Measurements from ENCODE around the gene ARHGAP10.

The ARHGAP10 gene

DNA sequence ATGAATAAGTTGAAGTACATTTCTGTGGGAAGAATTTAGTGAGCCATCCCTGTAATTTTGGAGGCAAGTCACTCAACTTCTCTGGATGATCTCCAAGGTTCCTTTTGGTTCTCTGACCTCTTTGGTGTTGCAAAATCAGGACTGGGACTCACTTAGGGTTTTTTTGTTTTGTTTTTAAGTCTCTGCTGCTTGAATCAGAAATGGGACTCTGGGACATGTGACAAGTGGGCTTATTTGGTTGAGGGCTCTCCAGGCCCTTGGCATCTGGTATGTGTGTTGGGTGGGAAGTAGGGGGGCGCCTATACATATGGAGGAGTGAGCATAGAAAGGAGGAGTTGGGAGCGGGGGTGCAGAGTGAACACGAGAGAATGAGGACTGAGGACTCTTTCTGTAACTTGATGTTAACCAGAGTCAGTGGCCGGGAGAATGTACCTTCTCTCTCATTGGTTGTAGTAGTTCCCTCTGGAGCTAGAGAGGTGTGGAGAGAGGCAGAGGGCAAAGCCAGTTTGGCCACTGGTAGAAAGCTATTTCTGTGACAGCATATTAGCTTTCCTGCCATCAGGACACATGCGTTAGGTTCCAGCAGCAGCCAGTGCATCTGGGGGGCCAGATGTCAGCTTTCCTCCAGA lies 1.9 kb downstream of the ARHGAP10 start:
- DNase-seq (ENCODE audit: low spot score), result no peak

DNA sequence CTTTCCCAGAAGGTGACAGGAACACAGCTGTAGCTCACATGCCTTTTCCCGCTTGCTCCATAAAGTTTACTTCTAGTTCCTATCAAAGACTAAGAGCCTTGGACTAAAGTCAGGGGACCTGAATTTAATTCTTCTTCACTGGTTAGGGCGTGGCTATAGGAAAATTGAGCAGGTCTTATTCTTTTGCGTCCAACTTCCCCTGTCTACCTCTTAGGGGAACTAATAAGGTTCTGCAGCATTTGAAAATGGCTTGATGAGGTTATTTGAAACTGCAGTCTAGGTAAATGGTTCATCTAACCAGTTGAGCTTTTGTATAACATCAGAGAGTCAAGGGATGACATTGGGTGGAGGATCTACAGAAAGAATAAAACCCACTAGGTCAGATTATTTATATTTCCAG lies 2.6 kb downstream of the ARHGAP10 start:
- DNase-seq (ENCODE audit: low spot score), result no peak

DNA sequence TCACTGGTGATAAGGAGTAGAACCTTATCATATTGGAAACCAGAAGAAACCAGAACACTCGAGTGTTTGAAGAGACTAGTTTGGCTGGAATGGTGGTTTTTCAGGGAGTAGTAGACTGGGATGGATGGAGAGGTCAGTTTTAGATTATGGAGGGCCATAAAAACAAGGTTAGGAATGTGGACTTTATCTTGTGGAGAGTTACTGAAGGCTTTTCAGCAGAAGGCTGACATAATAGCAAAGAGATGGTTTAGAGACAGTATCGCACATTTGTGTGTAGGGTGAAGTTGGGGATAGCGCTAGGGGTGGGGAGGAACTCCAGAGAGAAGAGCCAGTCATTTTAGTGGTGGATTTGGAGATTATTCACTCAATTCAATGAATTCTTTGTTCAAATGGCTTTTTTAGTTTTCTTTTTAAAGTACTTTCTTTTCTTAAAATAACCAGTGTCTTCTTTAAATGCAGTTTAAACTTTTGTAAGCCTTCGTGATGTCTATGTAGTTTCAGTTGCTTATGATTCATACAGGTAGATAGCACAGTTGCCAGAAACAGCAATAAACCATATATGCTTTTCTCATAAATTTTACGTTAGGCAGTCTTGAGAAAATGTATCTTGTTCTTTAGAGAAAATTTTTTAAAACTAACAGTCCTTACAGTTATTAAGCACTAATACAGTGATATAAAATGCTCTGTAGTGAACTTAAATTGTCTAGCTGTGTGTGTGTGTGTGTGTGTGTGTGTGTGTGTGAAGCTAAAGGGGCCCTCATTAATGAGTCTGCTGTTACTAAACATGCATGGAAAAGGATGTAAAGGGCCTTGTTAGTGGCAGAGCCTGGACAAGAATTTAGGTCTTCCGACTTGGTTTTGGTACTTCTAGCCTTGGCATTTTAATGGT lies 3.8 kb downstream of the ARHGAP10 start:
- DNase-seq (ENCODE audit: low spot score), result no peak

DNA sequence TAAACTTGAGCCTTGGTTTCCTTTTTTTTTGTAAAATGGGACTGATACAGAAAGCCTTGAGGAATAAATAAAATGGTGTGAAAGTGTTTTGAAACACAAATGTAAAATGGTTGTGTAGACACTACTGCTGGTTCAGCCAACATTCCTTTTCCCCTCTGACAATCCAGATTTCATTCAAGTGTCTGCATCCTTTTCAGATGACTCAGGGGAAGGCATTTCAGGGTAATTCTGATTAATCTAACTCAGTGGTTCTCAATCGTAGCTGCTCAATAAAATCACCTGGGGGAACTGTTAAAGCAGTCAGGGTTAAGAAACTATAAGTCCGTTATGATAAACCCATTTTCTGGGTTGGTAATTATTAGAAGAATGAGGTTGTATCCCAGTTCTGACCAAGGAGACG lies 4.6 kb downstream of the ARHGAP10 start:
- DNase-seq (ENCODE audit: low spot score), result peak; percentile 80

DNA sequence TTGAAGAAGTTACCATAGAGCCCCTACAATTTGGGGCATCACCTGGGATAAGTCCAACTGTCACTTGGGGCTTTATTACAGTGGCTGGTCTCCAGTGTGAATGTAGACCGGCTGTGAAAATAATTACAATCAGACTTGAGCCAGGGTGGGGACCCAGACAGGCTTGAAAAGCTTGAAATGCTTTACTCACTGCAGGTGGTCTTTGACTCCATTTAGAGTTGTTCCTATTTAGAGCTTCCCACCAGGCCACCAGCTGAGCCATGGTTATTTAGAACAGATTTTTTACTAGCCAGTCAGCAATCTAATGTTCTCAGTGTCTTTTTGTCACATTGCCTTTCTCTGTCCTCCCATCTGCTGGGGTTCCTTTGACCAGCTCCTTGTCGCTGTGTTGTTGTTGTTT lies 5.7 kb downstream of the ARHGAP10 start:
- DNase-seq (ENCODE audit: low spot score), result no peak

DNA sequence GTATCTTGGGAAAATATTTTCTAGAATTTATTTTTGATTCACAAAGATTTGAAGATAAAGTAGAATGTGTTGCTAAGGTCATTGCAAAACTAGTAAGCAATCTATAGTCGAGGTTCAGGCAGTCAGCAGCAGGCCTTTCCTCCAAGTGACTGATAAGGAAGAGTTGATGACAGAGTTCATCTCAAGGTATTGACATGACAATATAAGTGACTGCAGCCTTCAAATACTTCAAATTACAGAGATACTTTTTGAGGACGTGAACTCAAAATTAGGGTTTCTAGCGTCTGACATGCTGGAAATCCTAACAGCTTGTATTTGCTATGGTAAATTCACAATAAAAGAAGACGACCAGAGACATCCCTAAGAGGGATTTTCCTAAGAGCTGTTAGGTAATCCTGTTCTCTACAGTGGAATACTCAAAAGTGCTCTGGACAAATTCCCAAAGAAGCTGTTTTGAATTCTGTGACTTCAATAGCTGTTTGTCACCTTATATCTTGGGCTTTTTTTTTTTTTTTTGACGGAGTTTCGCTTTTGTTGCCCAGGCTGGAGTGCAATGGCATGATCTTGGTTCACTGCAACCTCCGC lies 7.4 kb downstream of the ARHGAP10 start:
- no peak for DNase-seq (ENCODE audit: low spot score)

DNA sequence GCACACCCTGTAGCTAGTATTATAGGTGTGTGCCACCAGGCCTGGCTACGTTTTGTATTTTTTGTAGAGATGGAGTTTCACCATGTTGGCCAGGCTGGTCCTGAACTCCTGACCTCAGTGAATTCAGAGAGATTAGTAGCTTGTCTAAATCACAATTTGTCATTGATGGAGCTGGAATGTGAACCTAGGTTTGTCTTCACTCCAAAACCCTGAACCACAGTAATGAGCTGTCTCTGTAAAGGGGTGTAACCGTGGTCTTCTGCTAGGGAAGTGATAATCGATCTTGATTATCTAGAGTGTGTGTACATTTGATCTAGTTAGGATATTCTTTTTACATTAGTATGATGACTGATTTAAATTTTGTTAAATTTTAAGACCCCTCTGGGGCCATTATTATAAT lies 8.3 kb downstream of the ARHGAP10 start:
- no peak for DNase-seq (ENCODE audit: low spot score)

DNA sequence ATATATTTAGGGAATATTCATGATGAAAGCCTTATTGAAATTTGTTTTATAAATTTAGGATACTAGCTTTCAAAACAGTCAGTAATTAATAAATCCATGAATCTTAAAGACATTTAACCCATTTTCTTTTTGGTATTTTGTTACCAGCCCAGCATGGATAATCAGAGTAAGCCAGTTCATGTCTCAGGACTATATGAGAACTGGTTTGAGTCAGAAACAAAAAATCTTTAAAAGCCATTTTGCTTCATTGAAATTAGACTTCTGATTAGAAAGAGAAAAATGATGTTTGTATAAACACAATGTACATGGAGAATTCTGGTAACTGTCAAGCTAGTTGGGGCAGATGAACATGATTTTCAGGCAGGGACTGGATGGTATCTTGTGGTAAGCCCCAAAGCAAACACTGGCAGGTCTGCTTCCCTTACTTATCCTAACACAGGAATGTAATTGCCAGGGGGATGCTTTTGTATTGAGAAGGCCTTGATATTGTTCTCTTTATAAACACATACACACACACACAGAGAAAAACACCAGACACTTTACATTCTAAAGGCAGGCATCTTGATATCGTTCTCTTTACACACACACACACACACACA lies 9.4 kb downstream of the ARHGAP10 start:
- peak; percentile 31 for DNase-seq (ENCODE audit: low spot score)

DNA sequence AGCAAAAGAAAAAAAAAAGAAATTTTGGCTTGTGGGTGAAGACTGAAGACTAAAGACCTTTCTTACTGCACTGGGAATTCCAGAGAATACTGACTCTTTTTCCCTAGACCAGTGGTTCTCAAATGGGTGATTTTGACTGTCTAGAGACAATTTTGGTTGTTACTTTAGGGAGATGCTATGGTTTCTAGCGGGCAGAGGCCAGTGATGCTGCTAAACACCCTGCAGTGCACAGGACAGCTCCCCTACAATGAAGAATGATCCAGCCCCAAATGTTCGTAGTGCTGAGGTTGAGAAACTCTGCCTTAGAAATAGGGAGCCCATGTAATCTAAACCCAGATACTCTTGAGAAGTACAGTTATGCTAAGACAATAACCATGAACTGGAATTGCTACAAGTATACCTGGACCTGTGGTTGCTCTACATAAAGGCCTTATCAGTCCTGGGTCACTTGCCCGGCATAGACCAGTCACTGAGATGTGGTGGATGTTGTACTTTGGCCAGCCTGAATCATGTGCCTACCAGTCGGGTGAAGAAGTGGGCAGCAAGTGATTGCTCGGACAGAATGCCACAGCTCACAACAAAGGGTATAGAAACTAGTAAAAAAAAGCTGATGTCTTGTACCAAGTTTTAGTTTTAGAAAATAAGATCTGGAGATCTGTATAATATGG lies 16.0 kb downstream of the ARHGAP10 start:
- DNase-seq (ENCODE audit: low spot score), result no peak

DNA sequence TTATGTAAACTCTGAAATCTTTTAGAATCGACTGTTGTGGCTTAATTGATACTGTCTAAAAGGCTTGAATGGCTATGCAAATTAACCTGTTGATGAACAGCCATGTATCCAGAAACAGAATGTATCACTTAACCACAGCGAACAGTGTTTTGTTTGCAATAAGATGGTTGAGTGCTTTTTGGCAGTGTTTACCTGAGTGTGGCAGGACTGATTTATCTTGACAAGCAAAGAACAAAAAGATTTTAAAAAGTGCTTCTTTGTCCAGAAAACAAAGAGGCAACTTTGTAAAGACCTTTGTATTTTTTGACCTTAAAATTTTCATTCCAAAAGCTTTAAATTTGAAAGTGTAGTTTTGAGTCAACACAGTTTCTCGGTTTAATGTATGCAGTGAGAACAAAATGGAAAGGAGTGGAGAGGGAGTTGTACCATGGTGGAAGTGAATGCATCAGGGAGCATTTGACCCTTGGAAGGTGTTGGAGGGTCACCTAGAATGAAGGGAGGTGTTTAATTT lies 18.0 kb downstream of the ARHGAP10 start:
- no peak for DNase-seq (ENCODE audit: low spot score)

DNA sequence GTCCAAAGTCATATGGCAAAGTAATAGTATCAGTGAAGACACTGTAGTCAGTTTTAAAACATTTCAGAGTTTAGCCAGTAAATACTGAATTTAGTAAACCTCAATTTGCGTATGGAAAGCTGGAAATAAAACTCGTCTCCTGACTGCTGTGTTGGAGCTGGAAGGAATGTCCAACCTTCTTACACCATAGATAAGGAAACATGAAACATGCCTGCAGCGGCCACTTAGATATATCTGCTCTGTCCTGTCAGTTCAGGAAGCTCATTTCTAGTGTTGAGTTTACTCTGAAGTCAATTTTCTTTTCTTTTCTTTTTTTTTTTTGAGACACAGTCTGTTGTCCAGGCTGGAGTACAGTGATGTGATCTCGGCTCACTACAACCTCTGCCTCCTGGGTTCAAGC lies 21.2 kb downstream of the ARHGAP10 start:
- DNase-seq (ENCODE audit: low spot score), result no peak

DNA sequence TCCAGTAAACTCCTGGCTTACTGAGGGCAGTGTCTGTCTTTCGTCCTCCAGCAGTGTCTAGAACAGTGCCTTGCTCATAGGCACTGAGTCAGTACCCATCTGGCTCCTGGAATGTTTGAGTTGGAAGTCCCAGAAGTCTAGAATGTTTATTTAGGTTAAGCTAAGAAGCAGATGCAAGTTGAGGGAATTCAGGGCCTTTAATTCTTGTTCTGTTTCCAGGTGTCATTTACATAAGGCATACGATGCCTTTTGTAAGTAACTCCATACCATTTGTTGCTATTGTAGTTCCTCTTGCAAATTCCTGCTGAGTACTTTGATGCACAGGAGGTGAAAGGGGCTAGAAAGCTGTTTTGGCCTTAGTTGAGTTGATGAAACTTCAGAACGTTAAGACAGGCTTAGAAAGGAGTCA lies 22.2 kb downstream of the ARHGAP10 start:
- peak; percentile 65 for DNase-seq (ENCODE audit: low spot score)

DNA sequence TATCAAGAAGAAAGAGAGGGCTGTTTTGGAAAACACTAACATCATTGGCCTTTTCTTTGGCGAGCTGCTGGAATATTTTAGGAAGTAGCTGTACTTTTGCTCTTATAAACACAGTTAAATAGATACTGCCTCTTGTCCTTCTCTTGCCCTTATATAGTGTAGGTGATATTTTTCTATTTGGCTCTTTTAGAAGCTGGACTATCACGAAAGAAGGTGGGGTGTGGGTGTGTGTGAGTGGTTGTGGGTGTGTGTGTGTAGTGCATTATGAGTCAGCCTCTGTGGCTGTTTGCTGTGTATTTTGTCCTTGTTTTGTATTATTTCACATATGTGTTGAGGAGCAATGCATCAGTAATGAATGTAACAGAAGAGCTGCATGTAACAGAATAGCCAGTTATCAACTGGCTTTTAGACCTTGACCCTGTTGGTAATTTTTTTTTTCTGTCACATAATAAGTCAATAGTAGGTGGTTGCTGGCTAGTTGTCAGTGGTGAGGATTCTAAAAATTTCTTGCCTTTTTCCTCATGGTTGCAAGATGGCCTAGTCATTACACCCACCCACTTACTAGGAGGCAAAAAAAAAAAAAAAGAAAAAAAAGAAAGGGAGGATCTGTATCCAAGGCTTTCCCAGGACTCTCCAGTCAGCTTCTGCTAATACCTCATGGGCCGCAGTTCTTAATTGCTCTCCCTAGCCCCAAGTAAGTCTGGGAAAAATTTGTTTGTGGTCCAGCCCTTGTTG lies 23.8 kb downstream of the ARHGAP10 start:
- DNase-seq (ENCODE audit: low spot score), result peak; percentile 24

DNA sequence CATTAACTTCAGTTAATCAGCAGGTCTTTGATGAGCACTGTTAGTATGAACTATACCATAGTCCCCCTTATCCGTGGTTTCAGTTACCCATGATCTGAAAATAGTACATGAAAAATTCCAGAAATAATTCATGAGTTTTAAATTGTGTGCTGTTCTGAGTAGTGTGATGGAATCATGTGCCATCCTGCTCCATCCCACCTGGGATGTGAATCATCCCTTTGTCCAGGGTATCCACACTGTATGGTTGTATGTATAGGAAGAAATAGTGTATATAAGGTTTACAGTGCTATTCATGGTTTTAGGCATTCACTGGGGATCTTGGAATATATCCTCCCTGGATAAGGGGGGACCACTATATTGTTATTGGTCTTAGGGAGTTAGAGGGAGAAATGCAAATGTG lies 24.5 kb downstream of the ARHGAP10 start:
- no peak for DNase-seq (ENCODE audit: low spot score)

DNA sequence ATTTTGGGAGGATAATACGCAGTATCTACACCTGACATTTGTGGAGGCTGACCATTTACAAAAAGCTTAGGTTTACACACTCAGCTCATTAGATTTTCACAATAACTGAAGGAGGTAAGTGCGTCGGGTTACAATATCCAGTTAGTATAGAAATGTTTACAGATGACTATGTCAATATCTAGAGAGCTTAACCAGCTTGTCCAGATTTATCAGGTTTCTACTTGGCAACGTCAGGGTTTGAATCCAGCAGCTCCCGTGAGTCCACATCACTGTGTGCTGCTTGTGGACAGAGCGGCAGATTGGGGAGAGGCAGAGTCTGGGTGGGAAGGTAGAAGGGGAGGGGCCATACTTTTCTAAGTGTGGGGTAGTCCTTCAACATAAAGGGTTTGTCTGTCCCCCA lies 28.3 kb downstream of the ARHGAP10 start:
- no peak for DNase-seq (ENCODE audit: low spot score)

DNA sequence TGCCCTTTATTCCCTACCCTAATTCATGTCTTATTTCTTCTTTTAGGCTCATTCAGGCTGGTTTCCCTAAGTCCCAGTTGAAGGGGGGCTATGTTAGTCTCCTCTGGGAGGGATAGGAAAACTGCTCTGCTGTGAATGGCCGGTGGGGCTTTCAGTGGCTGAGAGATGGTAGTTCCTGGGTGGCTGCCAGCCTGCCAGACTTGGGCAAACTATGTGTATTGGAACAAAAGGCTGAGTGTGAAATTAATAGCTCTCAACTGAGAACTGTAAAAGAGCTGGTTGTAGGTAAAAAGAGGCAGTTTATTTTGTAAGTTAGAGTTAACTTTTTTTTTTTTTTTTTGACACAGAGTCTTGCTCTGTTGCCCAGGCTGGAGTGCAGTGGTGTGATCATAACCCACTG lies 28.8 kb downstream of the ARHGAP10 start:
- peak; percentile 11 for DNase-seq (ENCODE audit: low spot score)

DNA sequence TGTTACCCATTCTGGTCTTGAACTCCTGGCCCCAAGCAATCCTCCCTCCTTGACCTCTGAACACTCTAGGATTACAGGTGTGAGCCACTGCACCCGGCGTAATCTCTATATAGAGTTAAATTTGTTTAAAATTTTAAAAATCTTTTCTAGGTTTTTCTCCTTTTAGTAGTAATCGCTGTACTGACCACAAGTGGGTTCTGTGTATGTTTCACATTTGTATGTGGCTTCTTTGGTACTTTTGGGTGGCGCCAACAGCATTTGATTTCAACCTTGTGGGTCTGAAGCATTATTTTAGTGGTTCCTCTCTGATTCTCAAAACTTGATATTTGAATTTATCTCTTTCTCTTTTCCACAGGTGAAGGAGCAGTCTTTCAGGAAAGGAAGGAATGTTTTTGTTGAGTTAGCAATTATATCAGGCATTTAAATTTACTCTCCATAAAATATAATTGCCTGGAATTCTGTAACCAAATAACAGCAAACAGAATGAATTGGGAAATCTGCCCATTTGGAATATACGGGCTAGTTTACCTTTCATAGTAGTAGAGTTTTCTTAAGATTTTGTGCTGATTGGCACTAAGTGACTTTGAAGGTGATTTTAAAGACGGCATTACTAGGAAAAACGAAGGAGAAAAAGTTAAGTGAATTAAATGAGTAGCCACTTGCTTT lies 29.5 kb downstream of the ARHGAP10 start:
- DNase-seq (ENCODE audit: low spot score), result no peak

DNA sequence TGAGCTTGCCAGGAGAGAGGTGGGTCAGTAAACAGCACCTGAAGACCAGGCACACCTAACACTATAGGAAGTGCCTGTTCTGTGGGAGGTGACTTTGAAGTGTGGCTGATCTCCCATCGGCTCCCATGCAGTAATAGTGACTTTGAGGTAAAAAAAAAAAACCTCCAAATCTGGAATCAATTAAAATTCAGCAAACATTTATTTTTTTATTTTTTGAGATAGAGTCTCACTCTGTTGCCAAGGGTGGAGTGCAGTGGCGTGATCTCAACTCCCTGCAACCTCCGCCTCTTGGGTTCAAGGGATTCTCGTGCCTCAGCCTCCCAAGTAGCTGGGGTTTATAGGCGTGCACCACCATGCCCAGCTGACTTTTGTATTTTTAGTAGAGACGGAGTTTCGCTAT lies 32.4 kb downstream of the ARHGAP10 start:
- peak; percentile 14 for DNase-seq (ENCODE audit: low spot score)

DNA sequence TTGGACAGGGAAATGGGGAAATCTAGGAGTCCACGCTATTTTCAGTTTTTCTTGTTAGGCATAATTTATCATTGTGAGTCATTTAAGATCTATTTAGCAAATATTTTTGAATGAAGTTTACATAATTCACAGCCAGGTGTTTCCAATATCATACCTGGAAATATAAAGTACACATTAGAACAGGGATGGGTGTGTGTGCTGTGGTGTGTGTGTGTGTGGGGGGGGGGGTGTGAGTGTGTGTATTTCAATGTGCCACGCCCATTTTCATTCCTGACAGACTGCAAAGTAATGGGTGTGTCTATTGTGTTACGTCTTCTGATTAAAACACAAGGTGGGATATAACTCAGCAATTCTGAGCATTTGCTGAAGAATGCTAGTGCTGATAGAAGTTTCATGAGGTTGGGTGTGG lies 33.2 kb downstream of the ARHGAP10 start:
- DNase-seq (ENCODE audit: low spot score), result no peak

DNA sequence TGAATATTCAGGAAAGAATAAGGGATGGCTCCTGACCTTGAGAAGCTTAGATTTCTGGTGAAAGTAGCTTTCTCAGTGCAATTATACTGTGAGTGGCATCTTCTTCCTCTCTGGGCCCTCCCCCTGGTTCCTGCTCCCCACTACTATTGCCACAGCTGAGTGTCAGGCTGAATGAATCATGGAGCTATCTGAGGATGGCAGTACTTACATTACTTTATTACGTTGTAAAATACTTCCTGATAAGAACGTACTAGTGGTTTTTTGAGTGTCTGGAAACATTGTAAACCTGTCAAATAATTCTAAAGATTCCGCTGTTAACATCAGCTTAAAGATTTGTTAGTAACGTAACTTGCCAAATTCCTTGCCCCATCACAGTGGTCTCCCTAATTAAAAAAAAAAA lies 36.2 kb downstream of the ARHGAP10 start:
- peak; percentile 60 for DNase-seq (ENCODE audit: low spot score)

DNA sequence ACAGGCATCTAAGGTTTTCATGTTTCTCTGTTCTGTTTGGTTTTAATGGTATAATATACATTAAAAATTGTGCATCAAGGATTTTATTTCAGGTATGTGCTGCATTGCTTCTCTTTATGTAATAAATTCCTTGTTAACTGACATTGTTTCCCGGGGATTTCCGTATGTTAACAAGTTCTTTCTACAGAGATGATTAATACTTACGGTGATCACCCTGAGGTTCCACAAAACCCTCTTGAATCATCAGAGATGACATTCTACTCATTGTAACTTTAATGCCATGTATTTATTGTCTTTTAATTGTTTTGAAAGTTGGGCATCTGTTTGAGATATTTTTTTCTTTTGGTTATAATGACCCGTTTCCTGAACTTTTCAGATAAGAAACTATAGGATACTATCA lies 37.5 kb downstream of the ARHGAP10 start:
- DNase-seq (ENCODE audit: low spot score), result no peak
